Measurements from ENCODE around the gene CLCF1. TPM values are rescaled to one million over a fixed set of nuclear protein-coding genes. Genes with fewer than 3 reads are reported as not detected.

CLCF1 gene
- total RNA-seq, 6 donors from 2014 or later: 3.7 to 29.5 (median 6.0) TPM

GRCh38 chr11:67411785-67412152, 38.4 kb upstream of the CLCF1 start:
- ATAC-seq (ENCODE audit: low FRiP score in 2 of 2): no peak
- no peaks in the 10 kb centered on the region for H3K9me3 ChIP-seq

DNA sequence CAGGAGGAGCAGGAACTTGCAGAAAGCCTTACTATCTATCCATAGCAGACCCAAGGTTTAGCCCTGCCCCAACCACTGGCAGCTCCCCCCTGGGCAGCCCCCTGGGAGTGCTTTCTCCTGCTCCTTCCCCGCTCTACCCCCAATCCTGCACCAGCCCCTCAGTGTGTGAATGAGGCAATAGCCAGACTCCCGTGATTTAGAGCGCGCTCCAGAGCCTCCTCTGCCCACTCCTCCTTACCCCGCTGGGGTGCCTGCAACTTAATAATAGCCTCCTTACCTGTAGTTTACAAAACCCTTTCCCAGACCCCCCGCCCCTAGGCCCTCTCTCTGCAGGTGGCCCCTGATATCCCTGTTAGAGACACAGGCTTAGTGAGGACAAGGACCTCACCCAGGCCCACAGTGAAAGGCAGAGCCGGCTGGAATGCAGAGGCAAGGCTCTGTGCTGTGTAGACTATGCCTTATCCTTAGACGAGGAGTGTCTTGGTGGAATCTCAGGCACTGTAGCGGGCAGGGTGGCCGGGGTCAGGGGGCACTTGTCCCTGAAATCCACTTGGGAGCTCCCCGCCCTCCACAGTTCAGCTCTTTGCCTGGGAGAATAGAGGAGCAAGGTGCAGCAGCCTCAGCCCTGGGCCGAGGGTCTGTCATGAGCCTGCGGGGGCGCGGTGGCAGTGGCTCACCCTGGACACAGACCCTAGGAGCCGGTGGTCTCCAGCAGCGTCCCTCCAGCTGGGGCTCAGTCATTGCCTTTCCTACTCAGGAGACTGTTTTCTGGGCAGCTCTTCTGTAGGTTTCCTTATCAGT, 37.8 kb upstream of the CLCF1 start:
- Histone ChIP-seq H3K36me3 (no peaks in the 10 kb centered on the region), H3K9me3 (no peaks in the 10 kb centered on the region), H3K4me3 (no peak overlapping the region), H3K27me3 (peaks cover 0 to 3% (median 0%) of the 10 kb centered on the region in 4 donors), H3K4me1 (peaks cover 16 to 36% (median 33%) of the 10 kb centered on the region in 4 donors), H3K27ac (no peak overlapping the region)
- TF ChIP-seq POLR2A (IDR thresholded peaks at IDR 0.05) (no peak), CTCF (IDR thresholded peaks at IDR 0.05) (no peak), POLR2AphosphoS5 (IDR thresholded peaks at IDR 0.05) (no peak), EP300 (IDR thresholded peaks at IDR 0.05) (no peak)
- ATAC-seq (ENCODE audit: low FRiP score in 2 of 2) (no peak), DNase-seq (no peak)
- 83 to 85% methylated on average over 13 to 16 of the region's 17 CpGs for WGBS, 2 donors

More at GRCh38 chr11:67411785-67412152, 38.4 kb upstream of the CLCF1 start:
- H3K4me1 ChIP-seq: peaks cover 22 to 42% (median 39%) of the 10 kb centered on the region in 4 donors
- no peaks in the 10 kb centered on the region for H3K36me3 ChIP-seq
- H3K27ac ChIP-seq: no peak overlapping the region
- no peak overlapping the region for H3K4me3 ChIP-seq
- no peak for DNase-seq
- TF ChIP-seq CTCF (IDR thresholded peaks at IDR 0.05): no peak
- TF ChIP-seq POLR2AphosphoS5 (IDR thresholded peaks at IDR 0.05): no peak
- no peak for TF ChIP-seq POLR2A (IDR thresholded peaks at IDR 0.05)
- no peak for TF ChIP-seq EP300 (IDR thresholded peaks at IDR 0.05)
- peaks cover 0 to 3% (median 0%) of the 10 kb centered on the region in 4 donors for H3K27me3 ChIP-seq
- WGBS, 2 donors: 83% methylated on average over 3 to 7 of the region's 7 CpGs

- Histone ChIP-seq H3K4me1 (peaks cover 9 to 29% (median 26%) of the 10 kb centered on the region in 4 donors), H3K9me3 (no peaks in the 10 kb centered on the region), H3K27ac (peak overlapping the region in 1 of 4 donors; percentile 60), H3K36me3 (no peaks in the 10 kb centered on the region), H3K27me3 (peaks cover 0 to 3% (median 0%) of the 10 kb centered on the region in 4 donors), H3K4me3 (no peak overlapping the region)
- DNase-seq: no peak
- TF ChIP-seq CTCF (IDR thresholded peaks at IDR 0.05) (no peak), POLR2A (IDR thresholded peaks at IDR 0.05) (no peak), EP300 (IDR thresholded peaks at IDR 0.05) (no peak), POLR2AphosphoS5 (IDR thresholded peaks at IDR 0.05) (no peak)
- WGBS, 2 donors: 74% methylated on average over 13 of the region's 15 CpGs; no CpG with 5 or more reads in 1 of the 2 donors
- ATAC-seq (ENCODE audit: low FRiP score in 2 of 2): no peak
These were observed 37.0 kb upstream of the CLCF1 start for GRCh38 chr11:67410369-67410831.

GRCh38 chr11:67409781-67410368, 36.5 kb upstream of the CLCF1 start:
- Histone ChIP-seq H3K27ac (peak overlapping the region in 2 of 4 donors; percentile 57 to 60), H3K4me3 (peak overlapping the region in 2 of 4 donors; percentile 24 to 26), H3K4me1 (peaks cover 4 to 26% (median 21%) of the 10 kb centered on the region in 4 donors), H3K36me3 (no peaks in the 10 kb centered on the region), H3K27me3 (no peaks in the 10 kb centered on the region), H3K9me3 (no peaks in the 10 kb centered on the region)
- 41% methylated on average over 12 of the region's 13 CpGs; no CpG with 5 or more reads in 1 of the 2 donors for WGBS, 2 donors
- DNase-seq: peak in 1 of 2 donors; percentile 70
- peak in 1 of 2 donors; percentile 32 for ATAC-seq (ENCODE audit: low FRiP score in 2 of 2)
- TF ChIP-seq POLR2A (IDR thresholded peaks at IDR 0.05) (peak in 1 of 4 donors; percentile 13), CTCF (IDR thresholded peaks at IDR 0.05) (no peak)

All from upper lobe of left lung (tissue), 6 donors.